H1 (cell line): ENCODE data around the gene MDFIC. TPM values are rescaled to one million over a fixed set of nuclear protein-coding genes. Genes with fewer than 3 reads are reported as not detected.

Experiments
- CTCF ChIA-PET: fragments of 300-600 bp; sonication (Branson Sonifier 250); formaldehyde crosslinking; loops from one replicate; lab custom pipeline; 2021; ENCODE audit not compliant: partially characterized antibody; lab: Charles Lee
- POLR2A ChIA-PET: fragments of 300-600 bp; sonication (Branson Sonifier 250); formaldehyde crosslinking; loops from one replicate; lab custom pipeline; 2021; ENCODE audit warnings: inconsistent platforms; ENCODE audit not compliant: partially characterized antibody; lab: Charles Lee
- DNase-seq, 2 experiments: peaks; one replicate each; pipeline versions ENCODE4 v3.0.0 to v3.0.0-alpha.2; 2010 to 2022; ENCODE audit warnings: low spot score in 2 of 2, low read depth in 1 of 2, mixed read lengths in 1 of 2
- FAIRE-seq: peaks from 2 replicates; lab custom pipeline; 2011; peaks lifted over from hg19 to GRCh38; lab: Jason Lieb, UNC
- H2AFZ ChIP-seq: 2 replicates; pipeline ENCODE4 v1.8.1; 2012; ENCODE audit warnings: low read length, inconsistent platforms
- H2AK5ac ChIP-seq: 2 replicates; pipeline ENCODE4 v1.6.1; 2013; ENCODE audit warnings: low read depth, low read length
- H2BK120ac ChIP-seq: replicated peaks from 2 replicates; pipeline ENCODE3; 2013; ENCODE audit warnings: low read depth, low read length, inconsistent platforms
- H2BK12ac ChIP-seq: 2 replicates; pipeline ENCODE4 v1.6.1; 2013; ENCODE audit warnings: low read depth, low read length
- H2BK15ac ChIP-seq: 2 replicates; pipeline ENCODE4 v1.6.1; 2013; ENCODE audit warnings: low read length
- H2BK20ac ChIP-seq: 2 replicates; pipeline ENCODE4 v1.6.1; 2013; ENCODE audit warnings: low read length
- H2BK5ac ChIP-seq: 2 replicates; pipeline ENCODE4 v1.6.1; 2013; ENCODE audit warnings: low read depth, low read length
- H3K14ac ChIP-seq: 2 replicates; pipeline ENCODE4 v1.6.1; 2013; ENCODE audit warnings: inconsistent platforms; ENCODE audit not compliant: insufficient read length
- H3K18ac ChIP-seq: 2 replicates; pipeline ENCODE4 v1.6.1; 2013; ENCODE audit warnings: low read length; ENCODE audit errors: extremely low read depth
- H3K23ac ChIP-seq: 2 replicates; pipeline ENCODE4 v1.6.1; 2013; ENCODE audit warnings: inconsistent platforms; ENCODE audit not compliant: insufficient read length
- H3K23me2 ChIP-seq: 2 replicates; pipeline ENCODE4 v1.6.1; 2013; ENCODE audit warnings: low read depth, low read length
- H3K27ac ChIP-seq: 2 replicates; pipeline ENCODE4 v1.6.1; 2011; ENCODE audit warnings: low read depth, low read length, inconsistent platforms
- H3K27me3 ChIP-seq, 4 experiments: replicated peaks in 1 of 4; 1 replicate in 1 of 4; 2 replicates in 3 of 4; pipeline versions ENCODE4 v1.6.1 to v1.8.1; 2011 to 2013; ENCODE audit warnings: low read length in 3 of 4, mild to moderate bottlenecking in 3 of 4, inconsistent platforms in 2 of 4, mixed read lengths in 2 of 4, moderate library complexity in 1 of 4; ENCODE audit not compliant: control insufficient read depth in 3 of 4, insufficient read depth in 3 of 4; ENCODE audit errors: extremely low read depth in 1 of 4
- H3K36me3 ChIP-seq, 4 experiments: 2 replicates each; pipeline versions ENCODE4 v1.6.1 to v1.8.1; 2011 to 2013; ENCODE audit warnings: mild to moderate bottlenecking in 4 of 4, low read length in 3 of 4, moderate library complexity in 2 of 4, control low read depth in 1 of 4, inconsistent platforms in 1 of 4; ENCODE audit not compliant: insufficient read depth in 4 of 4, control insufficient read depth in 2 of 4
- H3K4ac ChIP-seq: replicated peaks from 2 replicates; pipeline ENCODE3; 2013; ENCODE audit warnings: low read length, low read depth, mixed read lengths, inconsistent platforms; ENCODE audit not compliant: insufficient read length
- H3K4me1 ChIP-seq, 4 experiments: replicated peaks in 1 of 4; 1 replicate in 1 of 4; 2 replicates in 3 of 4; pipeline versions ENCODE4 v1.6.1 to v1.8.1; 2011 to 2013; ENCODE audit warnings: low read length in 3 of 4, inconsistent platforms in 2 of 4, mixed read lengths in 1 of 4; ENCODE audit not compliant: insufficient read depth in 4 of 4, control insufficient read depth in 3 of 4
- H3K4me2 ChIP-seq, 2 experiments: 2 replicates each; pipeline versions ENCODE4 v1.6.1 to v1.8.1; 2011 to 2013; ENCODE audit warnings: low read depth in 2 of 2, low read length in 2 of 2, control low read depth in 1 of 2, inconsistent platforms in 1 of 2, mild to moderate bottlenecking in 1 of 2; ENCODE audit not compliant: insufficient read depth in 1 of 2
- H3K4me3 ChIP-seq, 4 experiments: fragments of 200-600, 300-600 bp in 1 of 4; sonication (generic), shearing (Covaris generic), sonication (Bioruptor Twin) in 1 of 4; 2 replicates each; pipeline versions ENCODE4 v1.5.1 to v1.8.1; 2011 to 2016; ENCODE audit warnings: low read length in 4 of 4, low read depth in 3 of 4, control low read depth in 2 of 4, inconsistent platforms in 2 of 4, mild to moderate bottlenecking in 2 of 4, mixed read lengths in 1 of 4, moderate library complexity in 1 of 4; ENCODE audit not compliant: insufficient read depth in 2 of 4; ENCODE audit errors: extremely low read depth in 1 of 4
- H3K56ac ChIP-seq: replicated peaks from 2 replicates; pipeline ENCODE3; 2013; ENCODE audit warnings: low read depth, mild to moderate bottlenecking, mixed read lengths, low read length, inconsistent platforms; ENCODE audit not compliant: insufficient read length
- H3K79me1 ChIP-seq: 2 replicates; pipeline ENCODE4 v1.6.1; 2013; ENCODE audit warnings: low read depth, low read length, control low read depth
- H3K79me2 ChIP-seq, 2 experiments: 2 replicates each; pipeline versions ENCODE4 v1.6.1 to v1.8.1; 2012 to 2013; ENCODE audit warnings: low read length in 2 of 2, mild to moderate bottlenecking in 2 of 2, inconsistent platforms in 1 of 2; ENCODE audit not compliant: insufficient read depth in 2 of 2, control insufficient read depth in 1 of 2
- H3K9ac ChIP-seq, 4 experiments: replicated peaks in 1 of 4; 1 replicate in 1 of 4; 2 replicates in 3 of 4; pipeline versions ENCODE4 v1.6.1 to v1.8.1; 2011 to 2013; ENCODE audit warnings: low read depth in 3 of 4, low read length in 3 of 4, control low read depth in 2 of 4, mild to moderate bottlenecking in 2 of 4, moderate library complexity in 2 of 4, inconsistent platforms in 1 of 4; ENCODE audit errors: extremely low read depth in 1 of 4
- H3K9me3 ChIP-seq, 2 experiments: 2 replicates each; pipeline versions ENCODE4 v1.6.1 to v1.8.1; 2012 to 2013; ENCODE audit warnings: mild to moderate bottlenecking in 2 of 2, moderate library complexity in 2 of 2, control low read depth in 1 of 2, inconsistent platforms in 1 of 2, low read depth in 1 of 2, low read length in 1 of 2, mixed read lengths in 1 of 2; ENCODE audit not compliant: insufficient read depth in 2 of 2
- H4K20me1 ChIP-seq, 2 experiments: replicated peaks in 1 of 2; 2 replicates each; pipeline versions ENCODE3 to v1.8.1; 2011 to 2013; ENCODE audit warnings: inconsistent platforms in 2 of 2, low read length in 2 of 2, mild to moderate bottlenecking in 1 of 2; ENCODE audit not compliant: insufficient read depth in 2 of 2, control insufficient read depth in 1 of 2
- H4K5ac ChIP-seq: 2 replicates; pipeline ENCODE4 v1.6.1; 2013; ENCODE audit warnings: low read length, low read depth, mixed read lengths, inconsistent platforms; ENCODE audit not compliant: insufficient read length
- H4K8ac ChIP-seq: 2 replicates; pipeline ENCODE4 v1.8.0; 2013; ENCODE audit warnings: mild to moderate bottlenecking, moderate library complexity, low read length, inconsistent platforms; ENCODE audit not compliant: insufficient read depth; ENCODE audit errors: extremely low read depth
- H4K91ac ChIP-seq: replicated peaks from 2 replicates; pipeline ENCODE3; 2013; ENCODE audit warnings: low read length, mixed read lengths, inconsistent platforms; ENCODE audit not compliant: insufficient read length
- ASH2L ChIP-seq: fragments of 200-600, 300-600 bp; sonication (generic); IDR thresholded peaks from one replicate; pipeline ENCODE4 v1.7.1; 2017; ENCODE audit warnings: low read length
- CREB1 ChIP-seq: IDR thresholded peaks from 2 replicates; pipeline ENCODE4 v1.6.1; 2012; ENCODE audit warnings: inconsistent platforms
- EGR1 ChIP-seq: IDR thresholded peaks from 2 replicates; pipeline ENCODE4 v1.6.1; 2011; ENCODE audit warnings: low read depth, low read length, borderline replicate concordance
- KDM1A ChIP-seq: fragments of 200-600, 300-600 bp; sonication (generic); IDR thresholded peaks from 2 replicates; pipeline ENCODE4 v1.7.1; 2016; ENCODE audit warnings: mild to moderate bottlenecking, low read length, borderline replicate concordance
- MAFK ChIP-seq: IDR thresholded peaks from 2 replicates; pipeline ENCODE4 v1.6.1; 2012; ENCODE audit warnings: low read depth, mild to moderate bottlenecking, improper control_type of control experiment, low read length
- POU5F1 ChIP-seq: IDR thresholded peaks from 2 replicates; pipeline ENCODE4 v1.6.1; 2011; ENCODE audit warnings: low read depth, mild to moderate bottlenecking, low read length, moderate library complexity
- SAP30 ChIP-seq: fragments of 300-600 bp; sonication (generic); IDR thresholded peaks from 2 replicates; pipeline ENCODE4 v1.7.1; 2012; ENCODE audit warnings: low read length, moderate library complexity, mild to moderate bottlenecking, inconsistent platforms; ENCODE audit not compliant: insufficient read depth, insufficient replicate concordance
- TBP ChIP-seq: IDR thresholded peaks from 2 replicates; pipeline ENCODE4 v1.6.1; 2011; ENCODE audit warnings: low read depth, low read length, improper control_type of control experiment
- WGBS, 2 experiments: shearing (Covaris generic) in 1 of 2; methylation state at CpG; one replicate each; pipeline versions ENCODE4 v1.1.6 to v1.1.7; 2013 to 2015; ENCODE audit warnings: low lambda C conversion rate in 2 of 2, mixed read lengths in 2 of 2, inconsistent platforms in 1 of 2, low coverage in 1 of 2, missing lambda C conversion rate in 1 of 2; ENCODE audit not compliant: insufficient replicate concordance in 2 of 2, insufficient coverage in 1 of 2, insufficient read length in 1 of 2; ENCODE audit errors: extremely low coverage in 1 of 2, missing lambda C conversion rate in 1 of 2; 5-methylcytosine and 5-hydroxymethylcytosine counted together
- polyA plus RNA-seq, 7 experiments: library from polyadenylated mRNA; depleted of rRNA in 3 of 7; stranded (reverse) in 5 of 7; unstranded in 2 of 7; fragments of >200 nt in 5 of 7; fragments of 200-250 nt in 2 of 7; gene quantifications; 1 replicate in 5 of 7; 2 replicates in 1 of 7; 4 replicates in 1 of 7; pipeline versions ENCODE4 v1.2.1 to v1.2.3, GENCODE V29; 2011 to 2013; ENCODE audit warnings: missing spikeins in 2 of 7, mixed read lengths in 2 of 7
- total RNA-seq: library from RNA; stranded (reverse); fragmentation: NEBNext Ultra II Directional; extraction: Animal tissue kit (Norgen Biotek cat#: 25700); gene quantifications from 2 replicates; pipeline ENCODE4 v1.2.1, GENCODE V29; 2021
- TF ChIP-seq, protein P1 (sequence below): IDR thresholded peaks from 2 replicates; pipeline ENCODE4 v1.6.1; 2011; ENCODE audit warnings: low read depth, mild to moderate bottlenecking, low read length; ENCODE audit not compliant: insufficient read depth

MDFIC gene
- total and polyA plus RNA-seq, 2 of the 8 experiments (the other 6 are each of a cell fraction or from before 2014, with no cell fraction given): 2.3 to 11.4 TPM

- Histone ChIP-seq H3K23me2 (no peaks in the 10 kb centered on the region), H3K4ac (no peak overlapping the region), H4K8ac (no peak overlapping the region), H4K5ac (no peak overlapping the region), H4K91ac (no peak overlapping the region), H3K9ac (no peak overlapping the region), H2BK12ac (no peak overlapping the region), H3K18ac (no peak overlapping the region), H3K36me3 (no peaks in the 10 kb centered on the region), H3K27me3 (no peaks in the 10 kb centered on the region), H3K4me1 (peaks cover 0 to 3% (median 1%) of the 10 kb centered on the region in 4 experiments; a peak in 3 of 7 replicates), H4K20me1 (no peaks in the 10 kb centered on the region), H2BK120ac (no peak overlapping the region), H3K9me3 (no peaks in the 10 kb centered on the region; a peak in 1 of 4 replicates), H3K23ac (no peak overlapping the region), H3K27ac (no peak overlapping the region), H2AK5ac (no peak overlapping the region), H3K4me3 (no peak overlapping the region), H2BK20ac (no peak overlapping the region), H2BK5ac (no peak overlapping the region), H3K79me1 (no peaks in the 10 kb centered on the region), H2AFZ (no peak overlapping the region), H2BK15ac (no peak overlapping the region), H3K14ac (no peak overlapping the region), H3K56ac (no peak overlapping the region), H3K4me2 (no peak overlapping the region), H3K79me2 (no peaks in the 10 kb centered on the region)
- DNase-seq (no peak), FAIRE-seq (no peak)
- 91% methylated on average over 5 of the region's 5 CpGs; no CpG with 5 or more reads in 1 of the 2 experiments for WGBS, 2 experiments
- TF ChIP-seq ASH2L: no peak
- no peak for TF ChIP-seq CREB1
- no peak for TF ChIP-seq EGR1
- no peak for TF ChIP-seq MAFK
- TF ChIP-seq, protein P1, sequence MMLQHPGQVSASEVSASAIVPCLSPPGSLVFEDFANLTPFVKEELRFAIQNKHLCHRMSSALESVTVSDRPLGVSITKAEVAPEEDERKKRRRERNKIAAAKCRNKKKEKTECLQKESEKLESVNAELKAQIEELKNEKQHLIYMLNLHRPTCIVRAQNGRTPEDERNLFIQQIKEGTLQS: no peak
- no peak for TF ChIP-seq KDM1A
- TF ChIP-seq TBP: no peak
- TF ChIP-seq SAP30: no peak
- TF ChIP-seq POU5F1: no peak
- ChIA-PET POLR2A (no interaction called here), CTCF (interaction anchor here (1.1 kb wide), 1 partner anchor 9 kb away, joined by 3 read pairs; no protein-coding TSS in a partner anchor)
These were observed 111.1 kb downstream of the MDFIC start for GRCh38 chr7:115032715-115033703.
